ENCODE measurements around the gene LSAMP.

The LSAMP gene

DNA sequence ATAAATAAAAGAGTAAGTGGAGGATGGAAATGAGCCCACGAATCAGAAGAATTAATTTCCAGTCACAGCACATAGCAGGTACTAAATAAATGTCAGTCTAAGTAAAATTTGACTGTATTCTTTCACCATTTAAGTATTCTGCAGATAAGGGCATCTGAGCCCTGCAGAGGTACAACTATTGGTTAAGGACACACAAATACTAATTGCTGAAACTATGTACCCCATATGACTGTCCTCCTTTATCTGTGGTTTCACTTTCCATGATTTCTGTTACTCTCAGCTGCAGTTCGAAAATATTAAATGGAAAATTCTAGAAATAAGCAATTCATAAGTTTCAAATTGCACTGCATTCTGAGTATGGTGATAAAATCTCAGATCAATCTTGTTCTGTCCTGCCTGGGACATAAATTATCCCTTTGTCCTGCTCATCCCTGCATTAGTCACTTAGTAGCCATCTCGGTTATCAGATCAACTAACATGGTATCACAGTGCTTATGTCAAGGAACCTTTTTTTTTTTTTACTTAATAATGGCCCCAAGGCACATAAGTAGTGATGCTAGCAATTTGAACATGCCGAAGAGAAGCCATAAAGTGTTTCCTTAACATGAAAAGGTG is 95.1 kb downstream of the LSAMP start:
- Histone ChIP-seq H3K18ac (ENCODE audit: low read length) (no peak overlapping the region), H2AFZ (ENCODE audit: insufficient read depth, low read length, poor library complexity) (no peak overlapping the region), H2BK120ac (ENCODE audit: insufficient read depth, low read length, poor library complexity) (no peak overlapping the region), H4K91ac (ENCODE audit: low read depth, low read length) (no peak overlapping the region), H3K4me1 (ENCODE audit: control insufficient read depth in 1 of 2, insufficient read depth in 2 of 2, low read length in 2 of 2) (no peaks in the 10 kb centered on the region), H4K12ac (ENCODE audit: low read depth, low read length) (no peak overlapping the region), H2AK5ac (ENCODE audit: low read length) (no peak overlapping the region), H3K79me1 (ENCODE audit: low read length) (no peaks in the 10 kb centered on the region), H3K9me3 (ENCODE audit: insufficient read depth, low read depth, low read length) (no peaks in the 10 kb centered on the region), H3K27ac (ENCODE audit: low read depth, low read length) (no peak overlapping the region), H3K23ac (ENCODE audit: low read length) (no peak overlapping the region), H3K4me2 (ENCODE audit: low read length) (no peak overlapping the region), H3K14ac (ENCODE audit: low read length) (no peak overlapping the region), H3K79me2 (ENCODE audit: control insufficient read depth, insufficient read depth, low read length, poor library complexity) (no peaks in the 10 kb centered on the region), H3K9ac (ENCODE audit: low read length) (no peak overlapping the region), H3K36me3 (ENCODE audit: control insufficient read depth in 1 of 2, insufficient read depth in 2 of 2, low read length in 2 of 2) (no peaks in the 10 kb centered on the region), H3K27me3 (ENCODE audit: insufficient read depth, low read length) (no peaks in the 10 kb centered on the region), H3K4ac (ENCODE audit: low read depth, low read length) (no peak overlapping the region), H3K4me3 (ENCODE audit: low read depth, low read length) (no peak overlapping the region), H2BK12ac (ENCODE audit: low read length) (no peak overlapping the region), H4K8ac (ENCODE audit: low read depth, low read length) (no peak overlapping the region), H2BK5ac (ENCODE audit: low read depth, low read length, poor library complexity) (no peak overlapping the region)
- no peak for DNase-seq
- WGBS (ENCODE audit: extremely low coverage, insufficient coverage, insufficient read length) = no CpG with 5 or more reads among the region's 4 CpGs

DNA sequence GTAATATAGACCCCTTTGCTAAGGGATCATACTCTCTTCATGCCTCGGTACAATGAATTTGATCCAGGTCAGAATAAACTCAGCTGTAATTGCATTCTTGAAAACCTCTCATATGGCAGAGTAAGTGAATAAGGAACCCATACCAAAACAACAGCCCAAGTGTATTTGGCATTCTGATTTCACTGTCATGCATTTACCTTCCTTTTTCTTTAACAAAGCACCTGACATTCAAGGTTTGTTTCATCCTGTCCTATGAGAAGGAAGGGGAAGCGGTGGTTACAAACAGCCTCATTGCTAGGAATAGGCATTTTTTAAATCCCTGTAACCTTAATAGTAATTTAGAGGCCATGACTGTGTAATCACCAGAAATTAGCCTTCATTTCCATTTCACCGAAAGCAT is 97.1 kb downstream of the LSAMP start:
- Histone ChIP-seq H3K36me3 (ENCODE audit: control insufficient read depth in 1 of 2, insufficient read depth in 2 of 2, low read length in 2 of 2) (no peaks in the 10 kb centered on the region), H3K4me3 (ENCODE audit: low read depth, low read length) (no peak overlapping the region), H4K8ac (ENCODE audit: low read depth, low read length) (no peak overlapping the region), H3K9me3 (ENCODE audit: insufficient read depth, low read depth, low read length) (no peaks in the 10 kb centered on the region), H2BK120ac (ENCODE audit: insufficient read depth, low read length, poor library complexity) (no peak overlapping the region), H2AFZ (ENCODE audit: insufficient read depth, low read length, poor library complexity) (no peak overlapping the region), H3K4me2 (ENCODE audit: low read length) (no peak overlapping the region), H3K23ac (ENCODE audit: low read length) (no peak overlapping the region), H3K4me1 (ENCODE audit: control insufficient read depth in 1 of 2, insufficient read depth in 2 of 2, low read length in 2 of 2) (no peaks in the 10 kb centered on the region), H3K4ac (ENCODE audit: low read depth, low read length) (no peak overlapping the region), H3K79me1 (ENCODE audit: low read length) (no peaks in the 10 kb centered on the region), H3K18ac (ENCODE audit: low read length) (no peak overlapping the region), H3K79me2 (ENCODE audit: control insufficient read depth, insufficient read depth, low read length, poor library complexity) (no peaks in the 10 kb centered on the region), H3K27me3 (ENCODE audit: insufficient read depth, low read length) (no peaks in the 10 kb centered on the region), H3K27ac (ENCODE audit: low read depth, low read length) (no peak overlapping the region), H2AK5ac (ENCODE audit: low read length) (no peak overlapping the region), H4K12ac (ENCODE audit: low read depth, low read length) (no peak overlapping the region), H2BK5ac (ENCODE audit: low read depth, low read length, poor library complexity) (no peak overlapping the region), H4K91ac (ENCODE audit: low read depth, low read length) (no peak overlapping the region), H2BK12ac (ENCODE audit: low read length) (no peak overlapping the region), H3K9ac (ENCODE audit: low read length) (no peak overlapping the region), H3K14ac (ENCODE audit: low read length) (no peak overlapping the region)
- WGBS (ENCODE audit: extremely low coverage, insufficient coverage, insufficient read length) = no CpG with 5 or more reads among the region's 3 CpGs
- no peak for DNase-seq

DNA sequence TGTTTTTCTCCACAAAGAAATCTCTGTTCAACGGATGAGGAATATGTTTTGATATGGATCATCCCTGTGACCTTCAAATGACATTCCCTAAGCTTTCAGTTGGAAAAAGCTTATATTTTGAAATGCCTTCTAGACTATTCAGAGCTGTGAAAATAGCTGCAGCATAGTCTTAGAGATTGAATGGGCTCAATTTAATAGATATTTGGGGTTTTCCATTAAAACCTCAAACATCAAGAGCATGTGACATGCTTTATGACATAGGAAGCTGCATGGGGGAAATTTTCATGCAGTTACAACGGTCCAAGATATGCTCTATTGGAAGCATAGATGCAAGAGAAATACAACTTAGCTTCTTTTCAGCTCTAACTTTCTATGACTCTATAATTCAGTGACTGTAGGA is 102.8 kb downstream of the LSAMP start:
- Histone ChIP-seq H2BK5ac (ENCODE audit: low read depth, low read length, poor library complexity) (no peak overlapping the region), H2AK5ac (ENCODE audit: low read length) (no peak overlapping the region), H3K4me3 (ENCODE audit: low read depth, low read length) (no peak overlapping the region), H3K36me3 (ENCODE audit: control insufficient read depth in 1 of 2, insufficient read depth in 2 of 2, low read length in 2 of 2) (no peaks in the 10 kb centered on the region), H2BK12ac (ENCODE audit: low read length) (no peak overlapping the region), H4K8ac (ENCODE audit: low read depth, low read length) (no peak overlapping the region), H3K79me2 (ENCODE audit: control insufficient read depth, insufficient read depth, low read length, poor library complexity) (no peaks in the 10 kb centered on the region), H3K14ac (ENCODE audit: low read length) (no peak overlapping the region), H3K27me3 (ENCODE audit: insufficient read depth, low read length) (no peaks in the 10 kb centered on the region), H2BK120ac (ENCODE audit: insufficient read depth, low read length, poor library complexity) (no peak overlapping the region), H3K9me3 (ENCODE audit: insufficient read depth, low read depth, low read length) (no peaks in the 10 kb centered on the region), H3K23ac (ENCODE audit: low read length) (no peak overlapping the region), H3K4me1 (ENCODE audit: control insufficient read depth in 1 of 2, insufficient read depth in 2 of 2, low read length in 2 of 2) (no peaks in the 10 kb centered on the region), H2AFZ (ENCODE audit: insufficient read depth, low read length, poor library complexity) (no peak overlapping the region), H3K9ac (ENCODE audit: low read length) (no peak overlapping the region), H3K4me2 (ENCODE audit: low read length) (no peak overlapping the region), H3K4ac (ENCODE audit: low read depth, low read length) (no peak overlapping the region), H3K27ac (ENCODE audit: low read depth, low read length) (no peak overlapping the region), H4K91ac (ENCODE audit: low read depth, low read length) (no peak overlapping the region), H4K12ac (ENCODE audit: low read depth, low read length) (no peak overlapping the region), H3K79me1 (ENCODE audit: low read length) (no peaks in the 10 kb centered on the region), H3K18ac (ENCODE audit: low read length) (no peak overlapping the region)
- no peak for DNase-seq
- WGBS (ENCODE audit: extremely low coverage, insufficient coverage, insufficient read length) = no CpG with 5 or more reads among the region's 2 CpGs

DNA sequence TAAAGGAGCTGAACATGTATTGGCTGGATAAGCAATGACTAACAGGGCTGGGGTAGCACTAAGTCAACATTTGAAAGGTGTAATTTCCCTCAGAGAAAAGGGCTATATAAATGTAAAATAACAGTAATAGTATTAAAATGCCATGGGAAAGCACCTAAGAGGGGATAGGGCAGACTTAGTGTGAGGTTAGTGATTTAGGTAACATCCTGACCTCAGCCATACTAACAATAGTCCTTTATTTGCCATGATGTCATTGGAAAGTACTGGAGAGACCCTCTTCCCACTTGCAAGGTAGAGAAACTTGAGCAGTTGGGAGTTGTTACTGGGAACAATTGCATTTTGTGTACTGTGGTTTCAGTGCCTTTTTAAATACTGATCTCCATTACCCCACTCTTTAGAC is 103.4 kb downstream of the LSAMP start:
- no peak overlapping the region for H3K23ac ChIP-seq (ENCODE audit: low read length)
- no peak for DNase-seq
- no peak overlapping the region for H2BK120ac ChIP-seq (ENCODE audit: insufficient read depth, low read length, poor library complexity)
- H2BK12ac ChIP-seq (ENCODE audit: low read length) = no peak overlapping the region
- no peak overlapping the region for H2BK5ac ChIP-seq (ENCODE audit: low read depth, low read length, poor library complexity)
- no peak overlapping the region for H4K8ac ChIP-seq (ENCODE audit: low read depth, low read length)
- H3K18ac ChIP-seq (ENCODE audit: low read length) = no peak overlapping the region
- H3K4me1 ChIP-seq (ENCODE audit: control insufficient read depth in 1 of 2, insufficient read depth in 2 of 2, low read length in 2 of 2) = no peaks in the 10 kb centered on the region
- H3K9me3 ChIP-seq (ENCODE audit: insufficient read depth, low read depth, low read length) = no peaks in the 10 kb centered on the region
- no peaks in the 10 kb centered on the region for H3K79me2 ChIP-seq (ENCODE audit: control insufficient read depth, insufficient read depth, low read length, poor library complexity)
- no peak overlapping the region for H4K91ac ChIP-seq (ENCODE audit: low read depth, low read length)
- H3K27me3 ChIP-seq (ENCODE audit: insufficient read depth, low read length) = no peaks in the 10 kb centered on the region
- no peaks in the 10 kb centered on the region for H3K79me1 ChIP-seq (ENCODE audit: low read length)
- H2AFZ ChIP-seq (ENCODE audit: insufficient read depth, low read length, poor library complexity) = no peak overlapping the region
- no peak overlapping the region for H3K4ac ChIP-seq (ENCODE audit: low read depth, low read length)
- no peak overlapping the region for H3K9ac ChIP-seq (ENCODE audit: low read length)
- no peak overlapping the region for H3K4me3 ChIP-seq (ENCODE audit: low read depth, low read length)
- H4K12ac ChIP-seq (ENCODE audit: low read depth, low read length) = no peak overlapping the region
- no peak overlapping the region for H3K14ac ChIP-seq (ENCODE audit: low read length)
- no peaks in the 10 kb centered on the region for H3K36me3 ChIP-seq (ENCODE audit: control insufficient read depth in 1 of 2, insufficient read depth in 2 of 2, low read length in 2 of 2)
- no peak overlapping the region for H3K4me2 ChIP-seq (ENCODE audit: low read length)
- H3K27ac ChIP-seq (ENCODE audit: low read depth, low read length) = no peak overlapping the region
- no peak overlapping the region for H2AK5ac ChIP-seq (ENCODE audit: low read length)

All from trophoblast cell (in vitro differentiated cells and primary cell).